ENCODE measurements around the gene MYO5B.
"Not testable (repeated sequence)": the region's sequence is repeated elsewhere in the genome, so short reads cannot be mapped to it uniquely, and the experiment has no call there.

Gene MYO5B

DNA sequence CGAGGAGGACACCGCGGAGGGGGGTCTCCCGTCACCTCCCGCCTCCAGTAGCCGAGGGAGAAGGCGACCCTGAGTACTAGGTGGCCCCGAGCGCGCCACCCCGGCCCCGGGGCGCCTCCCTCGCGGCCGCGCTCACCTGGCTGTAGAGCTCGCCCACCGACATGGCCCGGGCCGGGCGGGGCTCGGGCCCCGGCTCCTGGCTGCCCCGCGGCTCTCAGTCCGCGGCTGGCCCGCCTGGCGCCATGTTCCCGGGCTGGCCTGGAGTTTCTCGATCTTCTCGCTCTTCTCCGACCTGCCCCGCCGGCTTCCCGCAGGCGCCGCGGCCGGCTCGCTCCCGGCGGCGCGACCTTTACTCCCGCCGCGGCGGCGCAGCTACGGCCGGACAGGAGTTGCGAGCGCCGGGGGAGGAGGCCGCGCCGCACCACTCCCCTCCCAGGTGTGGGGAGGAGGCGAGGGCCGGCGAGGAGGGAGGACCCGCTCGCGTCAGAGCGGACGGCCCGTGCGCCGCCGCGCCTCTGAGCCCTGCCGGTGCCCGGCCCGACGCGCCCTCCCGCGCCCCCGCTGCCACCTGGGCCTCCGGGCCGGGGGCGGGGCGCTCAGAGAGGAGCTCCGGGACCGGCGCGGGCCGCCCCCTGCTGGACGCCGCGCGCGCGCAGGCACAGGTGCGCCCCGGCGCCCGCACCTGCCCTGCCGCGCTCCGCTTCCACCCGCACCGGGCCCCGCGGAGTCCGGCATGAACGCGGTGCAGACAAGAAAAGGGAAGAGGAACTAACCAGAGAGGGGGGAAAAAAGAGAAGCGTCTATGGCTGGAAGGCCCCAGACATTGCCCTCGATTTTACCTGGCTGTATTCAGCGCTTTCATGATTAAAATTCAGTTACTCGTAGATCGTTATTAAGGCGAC is at the start of gene MYO5B:
Gene MYO5B, minus strand, starts transcription at position 517 of the 902 bp plus-strand sequence. Its CDS starts 354 bp downstream, at position 163.
- DNase-seq (ENCODE audit: low read depth) = peak; percentile 6

DNA sequence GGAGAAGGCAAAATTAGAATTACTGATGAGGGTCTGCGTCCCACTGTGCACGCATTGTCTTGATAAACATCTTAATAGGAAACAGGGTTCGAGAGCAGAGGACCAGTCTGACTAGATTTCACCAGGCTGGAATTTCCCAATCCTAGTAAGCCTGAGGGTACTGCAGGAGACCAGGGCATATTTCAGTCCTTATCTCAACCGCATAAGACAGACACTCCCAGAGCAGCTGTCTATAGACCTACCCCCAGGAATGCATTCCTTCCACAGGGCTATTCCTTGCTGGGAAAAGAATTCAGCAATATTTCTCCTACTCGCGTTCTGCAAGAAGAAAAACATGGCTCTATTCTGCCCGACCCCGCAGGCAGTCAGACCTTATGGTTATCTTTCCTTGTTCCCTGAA is 46.8 kb upstream of the MYO5B start:
- DNase-seq (ENCODE audit: low read depth) = not testable (repeated sequence)

DNA sequence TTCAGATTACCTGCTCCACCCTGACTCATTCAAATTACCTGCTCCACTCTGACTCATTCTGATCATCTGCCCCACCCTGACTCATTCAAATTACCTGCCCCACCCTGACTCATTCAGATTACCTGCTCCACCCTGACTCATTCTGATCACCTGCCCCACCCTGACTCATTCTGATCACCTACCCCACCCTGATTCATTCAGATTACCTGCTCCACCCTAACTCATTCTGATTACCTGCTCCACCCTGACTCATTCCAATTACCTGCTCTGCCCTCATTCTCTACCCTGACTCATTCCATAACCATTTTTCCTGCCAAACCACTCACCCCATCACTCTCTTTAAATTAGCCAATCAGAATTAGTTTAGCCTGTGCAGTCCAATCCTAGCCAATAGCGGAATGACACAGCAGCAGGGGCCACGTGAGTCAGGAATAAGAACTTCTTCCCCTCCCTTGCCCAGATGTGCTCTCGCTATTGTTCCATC is 45.2 kb upstream of the MYO5B start:
- DNase-seq (ENCODE audit: low read depth) = no peak

DNA sequence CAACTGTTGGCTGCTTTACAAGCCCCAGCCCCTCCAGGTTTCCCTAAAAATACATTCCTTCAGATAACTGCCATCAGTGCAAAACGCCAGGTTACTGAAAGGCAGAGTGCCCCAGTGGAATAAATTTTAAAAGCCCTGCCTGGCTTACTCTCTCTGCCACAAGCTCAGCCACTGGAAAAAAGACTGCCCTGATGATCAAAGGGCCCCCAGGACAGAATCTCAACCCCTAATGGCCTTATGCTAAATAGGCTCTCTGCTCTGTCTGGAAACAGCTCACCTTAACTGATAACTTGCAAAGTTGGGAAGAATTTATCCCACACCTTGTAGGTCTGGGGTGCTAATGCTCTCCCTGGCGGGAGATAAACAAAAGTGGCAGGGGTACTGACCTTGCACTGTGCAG is 37.5 kb upstream of the MYO5B start:
- DNase-seq (ENCODE audit: low read depth) = no peak

DNA sequence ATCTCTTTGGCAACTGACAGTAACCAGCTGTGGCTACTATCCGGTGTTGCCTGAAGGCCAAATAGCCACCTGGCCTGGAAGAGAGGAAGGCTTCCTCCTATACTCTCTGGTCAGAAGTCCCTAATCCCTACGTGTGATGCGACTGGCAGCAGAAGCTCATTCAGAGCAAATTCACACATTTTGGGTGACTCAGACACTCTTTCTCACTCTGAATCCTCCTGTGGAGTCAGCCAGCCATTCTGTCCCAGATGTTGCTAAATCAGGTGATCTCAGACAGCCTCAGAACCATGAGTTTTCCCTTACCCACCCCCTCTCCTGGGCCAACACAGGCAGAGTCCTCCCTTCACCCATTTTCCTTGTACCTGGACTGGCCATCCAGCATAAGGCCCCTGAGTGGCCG is 36.7 kb upstream of the MYO5B start:
- DNase-seq (ENCODE audit: low read depth) = no peak

DNA sequence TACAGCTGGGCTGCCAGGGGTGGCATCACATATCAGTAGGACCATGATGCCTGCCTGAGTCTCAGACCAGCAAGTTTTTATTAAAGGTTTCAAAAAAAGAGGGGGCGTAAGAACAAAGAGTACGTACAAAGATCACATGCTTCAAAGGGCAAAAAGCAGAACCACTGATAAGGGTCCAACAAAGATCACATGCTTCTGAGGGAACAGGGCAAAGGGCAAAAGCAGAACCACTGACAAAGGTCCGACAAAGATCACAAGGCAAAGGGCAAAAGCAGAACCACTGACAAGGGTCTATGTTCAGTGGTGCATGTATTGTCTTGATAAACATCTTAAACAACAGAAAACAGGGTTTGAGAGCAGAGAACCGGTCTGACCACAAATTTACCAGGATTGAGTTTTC is 25.3 kb upstream of the MYO5B start:
- not testable (repeated sequence) for DNase-seq (ENCODE audit: low read depth)

DNA sequence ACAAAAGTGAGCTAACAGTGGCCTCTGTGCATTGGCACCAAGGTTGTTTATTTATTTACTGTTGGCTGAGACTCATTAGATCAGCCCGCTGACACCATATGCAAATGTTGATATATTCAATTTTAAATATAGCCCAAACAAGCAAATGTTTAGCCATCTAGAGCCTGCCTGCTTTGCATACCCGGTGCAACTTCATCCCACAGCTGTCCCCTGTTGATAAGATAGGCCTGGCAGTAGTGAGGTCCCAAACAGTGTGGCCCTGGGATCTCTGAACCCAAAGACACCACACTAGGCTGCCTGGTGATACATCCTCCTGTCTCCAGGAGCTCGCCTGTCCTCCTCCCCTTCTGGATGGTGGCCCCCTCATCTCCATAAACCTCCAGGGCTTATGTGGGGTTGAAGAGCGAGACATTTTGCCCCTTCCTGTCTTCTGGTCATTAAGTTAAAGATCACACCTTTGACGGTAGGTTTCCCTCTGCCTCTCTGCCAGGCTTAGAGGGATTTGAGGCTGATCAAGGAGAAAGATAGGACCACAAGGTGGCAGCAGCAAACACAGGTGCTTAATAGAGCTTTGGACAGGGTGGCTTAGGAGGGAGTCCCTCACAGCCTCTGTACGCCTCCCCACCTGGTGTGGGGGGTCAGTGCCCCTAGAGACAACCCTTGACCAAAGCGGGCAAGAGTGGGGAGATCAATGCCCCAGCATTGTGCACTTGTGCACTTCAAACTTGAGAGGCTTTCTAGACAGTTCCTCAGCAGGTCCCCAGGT is 23.7 kb upstream of the MYO5B start:
- no peak for DNase-seq (ENCODE audit: low read depth)

DNA sequence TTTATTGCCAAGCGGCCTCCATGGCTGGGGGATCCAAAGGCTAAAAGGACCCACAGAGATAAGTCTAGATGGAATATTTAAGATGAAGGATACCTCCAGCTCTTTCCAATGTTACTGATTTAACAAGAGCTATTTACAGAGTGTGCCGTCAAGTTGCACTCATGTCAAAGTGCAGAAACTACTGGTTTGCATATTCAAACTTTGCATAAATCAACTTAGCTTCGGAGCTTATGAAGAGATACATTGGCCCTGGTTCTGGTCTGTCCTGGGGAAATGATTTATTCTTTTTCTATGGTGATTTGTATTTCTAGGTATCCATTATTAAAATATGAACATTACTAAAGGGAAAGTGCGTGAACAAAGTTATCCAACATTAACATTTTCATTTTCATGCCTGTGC is 14.4 kb upstream of the MYO5B start:
- no peak for DNase-seq (ENCODE audit: low read depth)

DNA sequence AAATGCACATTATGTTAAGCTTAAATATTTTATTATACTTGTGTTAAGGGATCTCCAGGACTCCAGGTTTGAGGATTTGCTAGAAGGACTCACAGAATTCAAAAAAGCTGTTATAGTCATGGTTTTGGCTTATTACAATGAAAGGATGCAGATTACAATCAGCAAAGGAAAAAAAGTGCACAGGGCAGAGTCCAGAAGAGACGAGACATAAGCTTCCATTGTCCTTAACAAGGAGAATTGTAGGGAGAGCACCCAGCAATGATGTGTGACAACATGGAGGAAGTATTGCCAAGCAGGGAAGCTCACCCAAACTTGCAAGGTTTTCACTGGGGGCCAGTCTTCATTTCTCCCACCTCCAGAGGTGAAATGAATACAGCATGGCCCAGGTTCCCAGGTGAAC is 12.8 kb upstream of the MYO5B start:
- no peak for DNase-seq (ENCODE audit: low read depth)

DNA sequence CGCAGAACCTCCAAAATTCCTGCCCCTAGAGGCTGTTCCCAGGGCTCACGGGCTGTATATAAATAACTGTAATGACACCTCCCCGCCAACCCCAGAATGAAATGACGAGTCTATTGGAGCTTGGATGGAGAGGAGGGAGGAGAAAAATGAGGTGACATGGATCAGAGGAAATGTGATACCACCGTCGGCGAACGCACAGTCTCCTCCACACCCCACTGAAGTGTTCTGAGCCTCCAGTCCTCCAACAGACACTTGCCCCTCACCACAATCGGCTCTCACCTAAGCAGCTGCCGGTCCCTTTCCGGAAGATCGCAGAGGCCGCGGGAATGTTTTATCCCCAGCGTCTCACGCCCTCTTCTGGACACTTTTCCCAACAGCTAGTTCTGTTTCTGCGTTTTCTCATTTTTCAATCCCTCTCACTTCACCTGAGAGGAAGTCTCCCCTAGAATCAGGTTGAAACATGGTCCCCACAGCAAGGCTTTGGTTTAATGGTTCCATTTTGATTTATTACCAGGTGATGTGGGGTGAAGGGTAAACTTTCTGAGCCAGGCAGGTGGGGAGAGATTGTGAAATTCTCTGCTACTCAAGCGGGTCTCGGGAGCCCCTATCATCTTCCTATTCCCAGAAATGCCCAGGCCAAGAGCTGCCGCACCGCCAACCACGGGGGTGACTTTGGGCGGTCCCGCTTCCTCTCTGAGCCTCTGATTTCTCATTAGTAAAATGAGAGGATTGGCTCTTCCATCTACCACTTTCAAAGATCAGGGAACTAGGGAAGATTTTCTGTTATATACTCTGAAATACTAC is 9.1 kb upstream of the MYO5B start:
- no peak for DNase-seq (ENCODE audit: low read depth)

DNA sequence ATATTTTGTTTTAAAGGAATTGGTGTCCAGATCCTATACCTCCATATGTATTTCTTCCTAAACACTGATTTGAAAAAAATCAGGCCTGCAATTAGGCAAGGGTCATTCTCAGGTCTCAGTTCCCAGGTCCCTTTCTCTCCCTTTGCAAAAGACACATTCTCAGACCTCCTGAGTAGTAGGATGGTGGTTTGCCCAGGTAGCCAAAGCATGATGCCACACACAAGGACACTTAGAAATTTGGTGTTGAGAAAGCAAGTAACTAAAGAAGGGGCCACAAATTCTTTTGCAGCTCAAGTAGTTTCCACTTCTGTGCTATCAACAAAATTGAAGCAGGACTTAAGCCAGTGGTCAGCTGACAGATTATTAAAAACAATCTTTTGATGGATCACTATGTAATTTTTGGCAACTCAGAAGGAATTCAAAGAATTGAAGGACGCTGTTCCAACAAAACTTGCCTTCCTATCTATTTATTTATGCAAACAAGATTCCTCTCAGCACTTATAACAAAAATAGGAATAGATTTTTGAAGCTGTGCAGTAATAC is 6.6 kb upstream of the MYO5B start:
- DNase-seq (ENCODE audit: low read depth) = no peak

DNA sequence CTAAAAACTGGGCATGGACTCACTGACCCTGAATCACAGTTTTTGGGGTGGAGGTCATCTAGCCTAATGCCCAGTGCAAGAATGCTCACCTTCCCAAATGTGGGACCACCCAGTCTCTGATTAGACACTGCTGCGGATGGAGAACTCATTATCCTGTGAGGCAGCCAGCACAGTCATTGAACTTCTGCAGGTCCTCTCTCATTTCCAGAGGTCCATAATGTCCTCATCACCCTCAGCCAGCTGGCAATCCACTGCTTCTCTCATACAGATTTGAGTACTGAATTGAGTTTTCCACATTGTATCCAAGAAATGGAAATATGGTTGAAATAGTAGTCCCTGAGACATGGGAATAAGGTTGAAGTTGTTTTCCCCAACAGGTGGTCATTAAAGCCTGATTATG is 5.0 kb upstream of the MYO5B start:
- no peak for DNase-seq (ENCODE audit: low read depth)

DNA sequence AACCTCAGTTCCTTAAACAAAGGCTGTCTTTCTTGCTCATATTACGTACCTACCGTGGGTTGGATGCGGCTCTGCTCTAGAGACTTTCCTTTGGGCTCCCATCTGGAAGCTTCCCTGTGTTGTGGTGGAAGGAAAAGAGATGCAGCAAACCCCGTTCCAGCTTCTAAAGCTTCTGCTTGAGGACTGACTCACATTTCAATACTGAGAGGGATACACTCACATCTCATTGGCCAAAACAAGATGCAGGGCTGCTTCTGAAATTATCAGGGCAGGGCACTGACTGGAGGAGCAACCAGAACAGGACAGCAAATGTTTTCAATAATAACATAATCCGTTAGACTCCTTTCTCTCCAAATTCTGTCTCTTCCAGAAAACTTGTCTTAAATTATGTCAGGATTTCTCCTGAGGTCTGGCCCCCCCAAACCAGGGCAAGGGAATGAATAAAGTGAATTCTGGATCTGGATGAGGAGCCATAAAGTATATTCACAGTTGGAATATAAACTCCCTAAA is 4.5 kb upstream of the MYO5B start:
- DNase-seq (ENCODE audit: low read depth) = no peak

DNA sequence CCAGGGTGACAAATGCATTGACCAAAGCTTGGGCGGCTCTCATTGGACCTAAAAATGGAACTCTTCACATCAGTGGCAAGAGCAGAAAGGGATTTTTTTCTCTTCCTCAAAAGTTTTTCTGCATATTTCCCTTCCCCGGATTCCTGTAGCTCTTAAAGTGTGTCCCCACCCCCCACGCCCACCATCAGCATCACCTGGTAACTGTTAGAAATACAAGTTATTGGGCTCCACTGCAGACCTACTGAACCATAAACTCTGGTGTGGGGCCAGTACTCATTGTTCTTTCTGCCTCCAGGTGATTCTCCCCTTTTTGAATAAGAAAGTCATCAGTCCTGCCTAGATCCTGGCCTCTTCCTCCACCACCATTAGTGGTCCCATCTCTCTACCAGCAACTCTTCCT is 1.3 kb upstream of the MYO5B start:
- no peak for DNase-seq (ENCODE audit: low read depth)

DNA sequence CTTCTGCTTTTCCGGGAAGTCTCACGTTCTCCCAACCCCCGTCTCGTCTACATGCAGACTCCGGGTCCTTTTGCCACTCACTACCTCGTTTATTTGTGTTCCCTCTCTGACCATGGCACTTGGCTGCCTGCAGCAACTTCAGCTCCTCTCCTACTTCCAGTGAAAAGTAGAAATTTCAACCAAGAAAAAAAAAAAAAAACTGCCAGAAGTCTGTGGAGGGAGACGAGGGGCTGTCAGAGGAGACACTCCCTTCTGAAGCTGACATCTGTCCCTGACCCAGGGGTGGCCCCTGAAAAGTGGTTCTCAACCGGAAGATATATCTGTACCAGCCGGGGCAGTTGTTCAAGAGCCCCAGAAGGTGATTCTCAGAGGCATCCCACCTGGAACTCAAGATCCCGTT is 742 bp upstream of the MYO5B start:
- DNase-seq (ENCODE audit: low read depth) = no peak

DNA sequence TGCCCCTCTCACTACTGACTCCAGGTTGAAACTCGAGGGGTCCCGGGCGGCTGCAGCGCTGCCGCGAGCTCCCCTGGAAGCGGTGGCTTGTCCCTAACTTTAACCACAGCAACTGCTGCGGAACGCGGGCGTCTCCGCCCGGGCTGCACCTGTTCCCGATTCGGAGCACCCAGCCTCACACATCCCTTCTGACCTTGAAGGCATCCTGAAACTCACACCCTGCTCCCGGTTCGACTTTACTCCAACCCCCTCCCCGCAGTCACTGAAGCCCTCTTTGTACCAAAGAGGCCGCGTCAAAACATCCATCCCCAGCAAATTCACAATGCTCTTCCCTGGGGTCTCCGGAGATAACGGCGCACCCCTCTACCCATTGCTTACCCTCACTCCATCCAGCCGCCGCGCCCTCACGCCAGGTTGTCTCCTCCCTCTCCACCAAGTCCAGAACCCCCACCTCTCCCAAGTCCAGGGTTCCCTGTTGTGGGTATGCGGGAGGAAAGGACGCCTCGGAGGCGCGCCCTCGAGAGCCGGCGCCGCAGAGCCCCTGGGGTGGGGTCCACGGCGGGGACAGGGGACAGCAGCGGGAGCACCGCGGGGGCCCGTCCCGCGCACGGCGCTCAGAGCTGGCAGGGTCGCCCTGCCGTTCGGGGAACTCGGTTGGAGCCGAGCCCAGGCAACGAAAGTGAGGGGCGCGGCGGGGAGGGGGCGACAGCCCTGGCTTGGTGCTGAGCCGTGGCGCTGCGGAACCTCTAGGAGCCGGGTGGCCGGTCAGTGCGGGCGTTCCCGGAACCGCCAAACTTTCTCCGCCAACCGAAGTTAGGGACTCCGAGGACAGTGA is 934 bp downstream of the MYO5B start:
- no peak for DNase-seq (ENCODE audit: low read depth)

DNA sequence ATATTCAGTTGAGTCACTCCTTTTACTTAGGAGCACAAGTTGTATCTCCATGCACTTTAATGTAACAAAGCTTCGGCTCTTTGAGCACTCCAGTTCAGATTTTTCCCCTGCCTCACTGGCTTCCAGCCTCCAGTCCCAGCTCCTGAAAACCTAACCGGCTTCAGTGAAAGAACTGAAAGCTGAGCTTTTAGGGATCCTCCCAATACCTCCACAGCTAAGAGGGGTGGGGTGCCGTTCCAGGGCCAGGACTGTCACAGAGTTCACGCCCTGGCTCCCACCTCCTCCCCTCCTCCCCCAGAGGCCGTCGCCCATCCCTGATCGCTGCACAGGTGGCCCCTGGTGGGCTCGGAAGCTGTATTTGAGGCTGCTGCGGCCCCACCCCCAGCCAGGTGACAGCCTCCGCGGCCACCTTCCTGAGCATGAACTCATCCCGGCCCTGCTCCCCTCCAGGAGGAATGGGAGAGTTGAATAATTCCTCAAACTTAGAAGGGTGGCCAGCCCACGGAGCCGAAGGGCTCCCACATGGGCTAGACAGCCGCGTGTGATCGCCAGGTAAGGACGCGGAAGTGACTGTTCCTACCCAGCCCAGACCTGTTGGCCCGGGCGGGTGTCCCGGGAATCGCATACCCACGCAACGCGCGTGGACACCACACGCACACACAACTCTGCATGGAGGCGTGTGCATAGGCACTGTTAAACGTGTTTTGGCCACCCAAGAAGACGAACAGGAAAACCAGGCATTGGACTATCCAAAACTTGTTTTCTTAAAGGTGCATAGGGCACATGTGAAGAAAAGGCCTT is 1.8 kb downstream of the MYO5B start:
- DNase-seq (ENCODE audit: low read depth) = no peak

DNA sequence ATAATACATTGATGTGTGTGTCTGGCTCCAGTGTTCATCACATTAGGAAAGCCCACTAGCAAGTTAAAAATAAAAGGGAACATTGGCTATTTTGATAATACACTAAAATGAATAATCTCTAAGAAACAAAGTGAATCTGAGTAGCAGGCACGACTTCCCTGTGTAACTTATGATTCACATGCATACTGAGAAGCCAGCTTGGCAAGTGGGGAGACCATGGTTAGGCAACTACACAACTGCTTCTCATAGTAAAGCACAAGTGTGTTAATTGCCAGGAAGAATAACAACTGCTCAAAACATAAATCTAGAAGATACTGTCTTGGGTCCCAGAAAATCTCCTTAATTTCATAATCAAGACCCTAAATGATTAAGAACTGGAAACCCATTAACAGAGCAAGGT is 4.0 kb downstream of the MYO5B start:
- DNase-seq (ENCODE audit: low read depth) = no peak

DNA sequence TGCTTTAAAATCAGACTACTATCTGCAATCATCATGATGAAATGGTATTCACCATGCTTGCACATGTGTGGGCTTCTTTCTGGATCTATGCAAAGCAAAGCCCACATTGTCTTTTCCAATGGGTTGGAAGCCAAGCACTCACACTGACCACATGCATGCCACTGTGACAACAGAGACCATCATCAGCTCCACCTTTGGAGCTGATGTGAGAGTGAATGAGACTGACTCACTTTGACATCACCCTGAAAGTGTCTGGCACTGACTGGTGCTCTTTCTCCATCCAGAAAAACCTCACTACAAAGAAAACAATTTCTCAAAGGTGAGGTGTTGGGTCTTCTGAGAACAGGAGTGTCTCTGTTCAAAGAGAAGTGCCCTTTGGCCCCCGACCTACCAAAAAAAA is 4.7 kb downstream of the MYO5B start:
- DNase-seq (ENCODE audit: low read depth) = no peak

DNA sequence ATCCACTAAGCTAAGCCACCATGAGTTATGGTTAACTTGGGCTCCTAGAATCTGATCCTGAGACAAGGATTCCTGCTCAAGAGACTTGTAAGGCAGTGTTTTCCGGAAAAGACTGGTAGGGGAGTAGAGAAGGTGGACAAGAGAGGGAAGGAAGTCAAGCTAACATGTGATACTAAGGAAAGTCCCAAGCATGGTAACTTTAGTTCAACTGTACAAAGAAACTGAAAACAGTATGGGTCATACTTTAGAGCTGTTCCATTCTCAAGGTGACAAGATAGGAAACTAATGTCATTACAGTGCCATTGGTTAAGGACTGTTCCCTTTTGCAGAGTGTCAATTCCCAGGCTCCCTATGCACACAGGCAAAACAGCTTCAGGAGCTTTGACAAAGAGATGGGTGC is 5.8 kb downstream of the MYO5B start:
- no peak for DNase-seq (ENCODE audit: low read depth)

All from stimulated activated CD8-positive, alpha-beta memory T cell treated with anti-CD3 and anti-CD28 coated beads, Interleukin-7, amount 100 ng/mL, for 24 hours (primary cell).